Measurements from ENCODE around the gene PEF1.

The PEF1 gene

GRCh38 chr1:31644560-31645273 is at the start of gene PEF1:
Gene PEF1, minus strand, starts transcription at chr1:31644876. Its CDS starts 12 bp downstream, at chr1:31644864.
- DNase-seq (ENCODE audit: low read depth, low spot score) = peak; percentile 97

GRCh38 chr1:31693231-31693630 is 48.6 kb upstream of the PEF1 start:
- no peak for DNase-seq (ENCODE audit: low read depth, low spot score)

GRCh38 chr1:31691951-31692350 is 47.3 kb upstream of the PEF1 start:
- DNase-seq (ENCODE audit: low read depth, low spot score) = no peak

GRCh38 chr1:31691446-31691845 is 46.8 kb upstream of the PEF1 start:
- DNase-seq (ENCODE audit: low read depth, low spot score) = no peak

GRCh38 chr1:31690921-31691320 is 46.2 kb upstream of the PEF1 start:
- no peak for DNase-seq (ENCODE audit: low read depth, low spot score)

GRCh38 chr1:31689854-31690253 is 45.2 kb upstream of the PEF1 start:
- DNase-seq (ENCODE audit: low read depth, low spot score) = no peak

- no peak for DNase-seq (ENCODE audit: low read depth, low spot score)
Observed at GRCh38 chr1:31689379-31689778, 44.7 kb upstream of the PEF1 start.

GRCh38 chr1:31688233-31688918 is 43.7 kb upstream of the PEF1 start:
- no peak for DNase-seq (ENCODE audit: low read depth, low spot score)

GRCh38 chr1:31687601-31688000 is 42.9 kb upstream of the PEF1 start:
- DNase-seq (ENCODE audit: low read depth, low spot score) = no peak

GRCh38 chr1:31685795-31686194 is 41.1 kb upstream of the PEF1 start:
- DNase-seq (ENCODE audit: low read depth, low spot score) = no peak

GRCh38 chr1:31683997-31684396 is 39.3 kb upstream of the PEF1 start:
- no peak for DNase-seq (ENCODE audit: low read depth, low spot score)

- no peak for DNase-seq (ENCODE audit: low read depth, low spot score)
Observed at GRCh38 chr1:31681415-31681814, 36.7 kb upstream of the PEF1 start.

GRCh38 chr1:31679676-31680230 is 35.1 kb upstream of the PEF1 start:
- no peak for DNase-seq (ENCODE audit: low read depth, low spot score)

GRCh38 chr1:31679091-31679490 is 34.4 kb upstream of the PEF1 start:
- no peak for DNase-seq (ENCODE audit: low read depth, low spot score)

- DNase-seq (ENCODE audit: low read depth, low spot score) = no peak
Observed at GRCh38 chr1:31678681-31679080, 34.0 kb upstream of the PEF1 start.

- DNase-seq (ENCODE audit: low read depth, low spot score) = no peak
Observed at GRCh38 chr1:31677949-31678348, 33.3 kb upstream of the PEF1 start.

GRCh38 chr1:31677401-31677800 is 32.7 kb upstream of the PEF1 start:
- DNase-seq (ENCODE audit: low read depth, low spot score) = no peak

- DNase-seq (ENCODE audit: low read depth, low spot score) = no peak
Observed at GRCh38 chr1:31675756-31676155, 31.1 kb upstream of the PEF1 start.

- no peak for DNase-seq (ENCODE audit: low read depth, low spot score)
Observed at GRCh38 chr1:31675161-31675560, 30.5 kb upstream of the PEF1 start.

- no peak for DNase-seq (ENCODE audit: low read depth, low spot score)
Observed at GRCh38 chr1:31674626-31675025, 29.9 kb upstream of the PEF1 start.

GRCh38 chr1:31673433-31673832 is 28.8 kb upstream of the PEF1 start:
- DNase-seq (ENCODE audit: low read depth, low spot score) = no peak

GRCh38 chr1:31672986-31673385 is 28.3 kb upstream of the PEF1 start:
- no peak for DNase-seq (ENCODE audit: low read depth, low spot score)

GRCh38 chr1:31671561-31672201 is 27.0 kb upstream of the PEF1 start:
- DNase-seq (ENCODE audit: low read depth, low spot score) = no peak

Data from activated naive CD8-positive, alpha-beta T cell treated with anti-CD3 and anti-CD28 coated beads, Interleukin-2, amount 50 U/mL, for 16 hours (primary cell).